Liver (tissue), 9 donors: ENCODE measurements around the gene NEIL1. TPM values are rescaled to one million over a fixed set of nuclear protein-coding genes. Genes with fewer than 3 reads are reported as not detected.

Experiments
- DNase-seq: peaks from one replicate; pipeline ENCODE4 v3.0.0-alpha.2; 2017; ENCODE audit warnings: low spot score
- H3K27ac ChIP-seq, 2 donors: one replicate each; pipeline ENCODE4 v1.7.0; 2013; ENCODE audit warnings: inconsistent platforms in 2 of 2, low read length in 2 of 2, control low read depth in 1 of 2, low read depth in 1 of 2, mild to moderate bottlenecking in 1 of 2
- H3K27me3 ChIP-seq, 4 donors: one replicate each; pipeline versions ENCODE4 v1.6.1 to v1.7.0; 2013; ENCODE audit warnings: low read length in 3 of 4, inconsistent platforms in 1 of 4, mild to moderate bottlenecking in 1 of 4, moderate library complexity in 1 of 4; ENCODE audit not compliant: control insufficient read depth in 4 of 4, insufficient read depth in 4 of 4
- H3K36me3 ChIP-seq, 4 donors: one replicate each; pipeline versions ENCODE4 v1.6.1 to v1.7.0; 2013; ENCODE audit warnings: low read length in 3 of 4, mild to moderate bottlenecking in 3 of 4, low read depth in 1 of 4, moderate library complexity in 1 of 4; ENCODE audit not compliant: control insufficient read depth in 4 of 4, insufficient read depth in 3 of 4
- H3K4me1 ChIP-seq, 4 donors: one replicate each; pipeline versions ENCODE4 v1.6.1 to v1.7.0; 2013; ENCODE audit warnings: low read length in 3 of 4, mild to moderate bottlenecking in 3 of 4, moderate library complexity in 1 of 4; ENCODE audit not compliant: control insufficient read depth in 4 of 4, insufficient read depth in 4 of 4
- H3K4me3 ChIP-seq, 3 donors: one replicate each; pipeline versions ENCODE4 v1.6.1 to v1.7.0; 2013; ENCODE audit warnings: low read length in 3 of 3, control low read depth in 1 of 3, low read depth in 1 of 3, mild to moderate bottlenecking in 1 of 3
- H3K9ac ChIP-seq, 2 donors: one replicate each; pipeline ENCODE4 v1.7.0; 2013; ENCODE audit warnings: low read length in 2 of 2, mild to moderate bottlenecking in 2 of 2, moderate library complexity in 2 of 2, control low read depth in 1 of 2, low read depth in 1 of 2
- H3K9me3 ChIP-seq, 4 donors: one replicate each; pipeline versions ENCODE4 v1.6.1 to v1.7.0; 2013; ENCODE audit warnings: low read length in 3 of 4; ENCODE audit not compliant: control insufficient read depth in 4 of 4
- ATF3 ChIP-seq: IDR thresholded peaks from 2 replicates; pipeline ENCODE4 v1.6.1; 2016; ENCODE audit warnings: antibody characterized with exemption
- CTCF ChIP-seq: fragments of 150-350 bp; IDR thresholded peaks from 2 replicates; pipeline ENCODE4 v1.5.1; 2017; ENCODE audit warnings: improper control_type of control experiment, low read depth, low read length; ENCODE audit not compliant: missing input control
- EGR1 ChIP-seq, 2 donors: IDR thresholded peaks; 2 replicates each; pipeline ENCODE4 v1.6.1; 2016 to 2018; ENCODE audit warnings: antibody characterized with exemption in 2 of 2, low read depth in 2 of 2
- FOXA1 ChIP-seq: IDR thresholded peaks from 2 replicates; pipeline ENCODE4 v1.6.1; 2016; ENCODE audit warnings: antibody characterized with exemption
- FOXA2 ChIP-seq: IDR thresholded peaks from 2 replicates; pipeline ENCODE4 v1.6.1; 2016; ENCODE audit warnings: antibody characterized with exemption
- GABPA ChIP-seq, 2 donors: IDR thresholded peaks in 1 of 2; conservative IDR thresholded peaks in 1 of 2; 2 replicates each; pipeline ENCODE4 v1.6.1; 2016; ENCODE audit warnings: antibody characterized with exemption in 2 of 2, mild to moderate bottlenecking in 1 of 2, moderate library complexity in 1 of 2
- HNF4A ChIP-seq, 2 donors: conservative IDR thresholded peaks; 2 replicates each; pipeline ENCODE4 v1.6.1; 2016; ENCODE audit warnings: antibody characterized with exemption in 2 of 2, mild to moderate bottlenecking in 2 of 2
- HNF4G ChIP-seq: IDR thresholded peaks from 2 replicates; pipeline ENCODE4 v1.6.1; 2016; ENCODE audit warnings: antibody characterized with exemption
- JUND ChIP-seq, 2 donors: IDR thresholded peaks; 2 replicates each; pipeline ENCODE4 v1.6.1; 2016; ENCODE audit warnings: antibody characterized with exemption in 2 of 2
- MAX ChIP-seq: IDR thresholded peaks from 2 replicates; pipeline ENCODE4 v1.6.1; 2016; ENCODE audit warnings: antibody characterized with exemption
- NR2F2 ChIP-seq: IDR thresholded peaks from 2 replicates; pipeline ENCODE4 v1.6.1; 2016; ENCODE audit warnings: antibody characterized with exemption
- RAD21 ChIP-seq, 2 donors: IDR thresholded peaks; 2 replicates each; pipeline ENCODE4 v1.6.1; 2016; ENCODE audit warnings: antibody characterized with exemption in 2 of 2, mild to moderate bottlenecking in 2 of 2
- REST ChIP-seq: IDR thresholded peaks from 2 replicates; pipeline ENCODE4 v1.6.1; 2016; ENCODE audit warnings: antibody characterized with exemption, mild to moderate bottlenecking
- RXRA ChIP-seq, 2 donors: IDR thresholded peaks; 2 replicates each; pipeline ENCODE4 v1.6.1; 2017 to 2018; ENCODE audit warnings: antibody characterized with exemption in 2 of 2, mild to moderate bottlenecking in 1 of 2
- SP1 ChIP-seq: IDR thresholded peaks from 2 replicates; pipeline ENCODE4 v1.6.1; 2018; ENCODE audit warnings: antibody characterized with exemption, mild to moderate bottlenecking
- TAF1 ChIP-seq: conservative IDR thresholded peaks from 2 replicates; pipeline ENCODE4 v1.6.1; 2016; ENCODE audit warnings: antibody characterized with exemption, mild to moderate bottlenecking
- YY1 ChIP-seq: IDR thresholded peaks from 2 replicates; pipeline ENCODE4 v1.6.1; 2016; ENCODE audit warnings: antibody characterized with exemption, mild to moderate bottlenecking
- ZBTB33 ChIP-seq: IDR thresholded peaks from 2 replicates; pipeline ENCODE4 v1.6.1; 2016; ENCODE audit warnings: antibody characterized with exemption
- polyA plus RNA-seq, 2 donors: library from polyadenylated mRNA; stranded (reverse) in 1 of 2; unstranded in 1 of 2; fragments of 200-250 nt in 1 of 2; fragments of >200 nt in 1 of 2; fragmentation: Nextera tagmentation in 1 of 2; extraction: Ambion mirVana in 1 of 2; gene quantifications; one replicate each; pipeline versions ENCODE4 v1.2.1 to v1.2.3, GENCODE V29; 2013 to 2015
- total RNA-seq, 2 donors: library from RNA; depleted of rRNA; stranded (reverse); fragments of >200 nt; gene quantifications; one replicate each; pipeline ENCODE4 v1.2.3, GENCODE V29; 2014
- donor health status: healthy.
- donor health status: healthy.
- donor health status: healthy.
- donor health status: healthy.
- donor health status: healthy.

Gene NEIL1
- total and polyA plus RNA-seq, 4 donors = 5.3 to 25.8 (median 17.5) TPM

- Histone ChIP-seq H3K4me1 (peaks cover 1 to 22% (median 20%) of the 10 kb centered on the region in 4 donors), H3K27me3 (no peaks in the 10 kb centered on the region), H3K36me3 (peaks cover 10 to 50% (median 29%) of the 10 kb centered on the region in 4 donors), H3K9me3 (no peaks in the 10 kb centered on the region), H3K27ac (no peak overlapping the region), H3K4me3 (no peak overlapping the region), H3K9ac (no peak overlapping the region)
- TF ChIP-seq YY1 = no peak
- no peak for TF ChIP-seq MAX
- TF ChIP-seq HNF4G = no peak
- TF ChIP-seq ZBTB33 = no peak
- no peak for TF ChIP-seq FOXA2
- no peak for TF ChIP-seq SP1
- TF ChIP-seq NR2F2 = no peak
- no peak for TF ChIP-seq JUND (IDR thresholded peaks at IDR 0.05)
- TF ChIP-seq RAD21 (IDR thresholded peaks at IDR 0.05) = no peak
- TF ChIP-seq REST = no peak
- no peak for TF ChIP-seq GABPA (IDR thresholded peaks at IDR 0.05 in 1 of 2, conservative IDR thresholded peaks at IDR 0.05 in 1 of 2)
- TF ChIP-seq EGR1 (IDR thresholded peaks at IDR 0.05; ENCODE audit: low read depth in 2 of 2) = no peak
- no peak for TF ChIP-seq FOXA1
- TF ChIP-seq RXRA (IDR thresholded peaks at IDR 0.05) = no peak
- TF ChIP-seq ATF3 = no peak
- no peak for TF ChIP-seq HNF4A (conservative IDR thresholded peaks at IDR 0.05)
- no peak for TF ChIP-seq TAF1
- TF ChIP-seq CTCF = no peak
- DNase-seq = no peak
Observed at GRCh38 chr15:75367006-75367405, 20.2 kb downstream of the NEIL1 start.
